HL-60 (cell line): ENCODE data around the gene GALK1.

Experiments used
- GABPA ChIP-seq: IDR thresholded peaks from 2 replicates; pipeline ENCODE4 v1.6.1; 2012; ENCODE audit warnings: low read depth
- TF ChIP-seq, protein P1 (sequence below): IDR thresholded peaks from 2 replicates; pipeline ENCODE4 v1.6.1; 2012; ENCODE audit warnings: low read depth; ENCODE audit not compliant: insufficient replicate concordance
- TF ChIP-seq, protein P2 (sequence below): IDR thresholded peaks from one replicate; pipeline ENCODE4 v1.5.1; 2011; ENCODE audit warnings: low read length, control low read depth, inconsistent platforms; ENCODE audit not compliant: insufficient read depth

DNA sequence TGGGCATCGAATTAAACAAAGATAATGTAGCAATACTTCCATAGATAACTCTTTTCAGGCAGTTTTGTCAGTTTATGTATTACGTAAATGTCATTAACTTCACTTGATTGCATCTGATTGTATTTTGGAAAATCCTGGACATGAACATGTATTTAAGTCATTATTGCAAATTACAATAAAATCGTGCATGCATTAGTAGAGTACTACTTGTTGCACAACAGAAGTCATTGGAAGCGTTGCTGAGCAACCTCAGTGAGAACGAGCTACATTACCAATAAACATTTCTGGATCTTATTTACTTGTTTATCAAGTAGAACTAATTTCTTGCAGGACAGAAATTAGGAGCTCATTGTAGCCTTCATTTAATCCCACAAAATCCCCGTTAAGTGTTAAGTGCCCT lies 26.3 kb upstream of the GALK1 start:
- TF ChIP-seq GABPA = no peak
- TF ChIP-seq, protein P1, sequence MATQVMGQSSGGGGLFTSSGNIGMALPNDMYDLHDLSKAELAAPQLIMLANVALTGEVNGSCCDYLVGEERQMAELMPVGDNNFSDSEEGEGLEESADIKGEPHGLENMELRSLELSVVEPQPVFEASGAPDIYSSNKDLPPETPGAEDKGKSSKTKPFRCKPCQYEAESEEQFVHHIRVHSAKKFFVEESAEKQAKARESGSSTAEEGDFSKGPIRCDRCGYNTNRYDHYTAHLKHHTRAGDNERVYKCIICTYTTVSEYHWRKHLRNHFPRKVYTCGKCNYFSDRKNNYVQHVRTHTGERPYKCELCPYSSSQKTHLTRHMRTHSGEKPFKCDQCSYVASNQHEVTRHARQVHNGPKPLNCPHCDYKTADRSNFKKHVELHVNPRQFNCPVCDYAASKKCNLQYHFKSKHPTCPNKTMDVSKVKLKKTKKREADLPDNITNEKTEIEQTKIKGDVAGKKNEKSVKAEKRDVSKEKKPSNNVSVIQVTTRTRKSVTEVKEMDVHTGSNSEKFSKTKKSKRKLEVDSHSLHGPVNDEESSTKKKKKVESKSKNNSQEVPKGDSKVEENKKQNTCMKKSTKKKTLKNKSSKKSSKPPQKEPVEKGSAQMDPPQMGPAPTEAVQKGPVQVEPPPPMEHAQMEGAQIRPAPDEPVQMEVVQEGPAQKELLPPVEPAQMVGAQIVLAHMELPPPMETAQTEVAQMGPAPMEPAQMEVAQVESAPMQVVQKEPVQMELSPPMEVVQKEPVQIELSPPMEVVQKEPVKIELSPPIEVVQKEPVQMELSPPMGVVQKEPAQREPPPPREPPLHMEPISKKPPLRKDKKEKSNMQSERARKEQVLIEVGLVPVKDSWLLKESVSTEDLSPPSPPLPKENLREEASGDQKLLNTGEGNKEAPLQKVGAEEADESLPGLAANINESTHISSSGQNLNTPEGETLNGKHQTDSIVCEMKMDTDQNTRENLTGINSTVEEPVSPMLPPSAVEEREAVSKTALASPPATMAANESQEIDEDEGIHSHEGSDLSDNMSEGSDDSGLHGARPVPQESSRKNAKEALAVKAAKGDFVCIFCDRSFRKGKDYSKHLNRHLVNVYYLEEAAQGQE = no peak
- TF ChIP-seq, protein P2, sequence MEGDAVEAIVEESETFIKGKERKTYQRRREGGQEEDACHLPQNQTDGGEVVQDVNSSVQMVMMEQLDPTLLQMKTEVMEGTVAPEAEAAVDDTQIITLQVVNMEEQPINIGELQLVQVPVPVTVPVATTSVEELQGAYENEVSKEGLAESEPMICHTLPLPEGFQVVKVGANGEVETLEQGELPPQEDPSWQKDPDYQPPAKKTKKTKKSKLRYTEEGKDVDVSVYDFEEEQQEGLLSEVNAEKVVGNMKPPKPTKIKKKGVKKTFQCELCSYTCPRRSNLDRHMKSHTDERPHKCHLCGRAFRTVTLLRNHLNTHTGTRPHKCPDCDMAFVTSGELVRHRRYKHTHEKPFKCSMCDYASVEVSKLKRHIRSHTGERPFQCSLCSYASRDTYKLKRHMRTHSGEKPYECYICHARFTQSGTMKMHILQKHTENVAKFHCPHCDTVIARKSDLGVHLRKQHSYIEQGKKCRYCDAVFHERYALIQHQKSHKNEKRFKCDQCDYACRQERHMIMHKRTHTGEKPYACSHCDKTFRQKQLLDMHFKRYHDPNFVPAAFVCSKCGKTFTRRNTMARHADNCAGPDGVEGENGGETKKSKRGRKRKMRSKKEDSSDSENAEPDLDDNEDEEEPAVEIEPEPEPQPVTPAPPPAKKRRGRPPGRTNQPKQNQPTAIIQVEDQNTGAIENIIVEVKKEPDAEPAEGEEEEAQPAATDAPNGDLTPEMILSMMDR = no peak
